ENCODE measurements around the gene TRAF3. TPM values are rescaled to one million over a fixed set of nuclear protein-coding genes. Genes with fewer than 3 reads are reported as not detected.

Gene TRAF3
- total RNA-seq, 1 donor from 2014 or later, result 26.3 TPM

DNA sequence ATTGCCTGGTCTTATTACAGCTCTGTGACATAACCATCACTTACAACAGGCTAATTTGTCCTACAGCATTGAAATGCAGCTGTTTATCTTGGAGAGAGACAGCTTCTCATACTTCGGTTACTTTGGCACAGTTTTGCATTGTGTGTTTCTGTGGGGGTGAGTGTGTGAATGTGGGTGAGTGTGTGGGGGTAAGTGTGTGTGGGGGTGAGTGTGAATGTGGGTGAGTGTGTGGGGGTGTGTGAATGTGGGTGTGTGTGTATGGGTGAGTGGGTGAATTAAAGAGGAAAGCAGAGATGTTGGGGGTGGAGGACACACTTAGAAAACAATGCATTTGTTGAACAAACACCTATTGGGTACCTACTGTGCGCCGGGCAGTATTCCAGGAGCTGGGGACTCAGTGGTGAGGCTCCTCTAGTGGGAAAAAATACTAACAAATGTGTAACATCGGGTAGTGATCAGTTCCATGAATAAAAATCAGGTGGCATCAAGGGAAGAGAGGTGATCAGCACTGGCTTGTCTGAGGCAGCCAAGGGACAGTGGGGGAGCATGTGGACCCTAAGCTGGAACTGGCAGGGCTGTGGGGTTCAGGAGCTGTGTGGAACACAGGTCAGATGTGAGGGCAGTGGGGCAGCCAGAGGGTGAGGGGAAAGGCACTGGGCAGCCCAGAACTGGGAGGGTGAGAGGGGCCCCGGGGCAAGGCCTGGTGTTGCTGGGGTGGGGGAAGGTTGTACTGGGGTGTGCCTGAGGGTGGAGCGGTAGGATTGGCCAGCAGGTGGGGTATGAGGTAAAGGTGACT, 101.1 kb downstream of the TRAF3 start:
- TF ChIP-seq, protein P1, sequence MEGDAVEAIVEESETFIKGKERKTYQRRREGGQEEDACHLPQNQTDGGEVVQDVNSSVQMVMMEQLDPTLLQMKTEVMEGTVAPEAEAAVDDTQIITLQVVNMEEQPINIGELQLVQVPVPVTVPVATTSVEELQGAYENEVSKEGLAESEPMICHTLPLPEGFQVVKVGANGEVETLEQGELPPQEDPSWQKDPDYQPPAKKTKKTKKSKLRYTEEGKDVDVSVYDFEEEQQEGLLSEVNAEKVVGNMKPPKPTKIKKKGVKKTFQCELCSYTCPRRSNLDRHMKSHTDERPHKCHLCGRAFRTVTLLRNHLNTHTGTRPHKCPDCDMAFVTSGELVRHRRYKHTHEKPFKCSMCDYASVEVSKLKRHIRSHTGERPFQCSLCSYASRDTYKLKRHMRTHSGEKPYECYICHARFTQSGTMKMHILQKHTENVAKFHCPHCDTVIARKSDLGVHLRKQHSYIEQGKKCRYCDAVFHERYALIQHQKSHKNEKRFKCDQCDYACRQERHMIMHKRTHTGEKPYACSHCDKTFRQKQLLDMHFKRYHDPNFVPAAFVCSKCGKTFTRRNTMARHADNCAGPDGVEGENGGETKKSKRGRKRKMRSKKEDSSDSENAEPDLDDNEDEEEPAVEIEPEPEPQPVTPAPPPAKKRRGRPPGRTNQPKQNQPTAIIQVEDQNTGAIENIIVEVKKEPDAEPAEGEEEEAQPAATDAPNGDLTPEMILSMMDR (IDR thresholded peaks at IDR 0.05; ENCODE audit: unreplicated experiment), result no peak
- Mint-ChIP-seq H3K27ac (no peak overlapping the region), H3K36me3 (ENCODE audit: insufficient read depth) (peaks cover 12% of the 10 kb centered on the region), H3K9me3 (ENCODE audit: low read depth) (no peaks in the 10 kb centered on the region), H3K27me3 (no peaks in the 10 kb centered on the region), H3K4me1 (ENCODE audit: low read depth) (peaks cover 8% of the 10 kb centered on the region), H3K4me3 (ENCODE audit: low read depth) (no peak overlapping the region)
- no peak for DNase-seq (ENCODE audit: low spot score, unreplicated experiment)

DNA sequence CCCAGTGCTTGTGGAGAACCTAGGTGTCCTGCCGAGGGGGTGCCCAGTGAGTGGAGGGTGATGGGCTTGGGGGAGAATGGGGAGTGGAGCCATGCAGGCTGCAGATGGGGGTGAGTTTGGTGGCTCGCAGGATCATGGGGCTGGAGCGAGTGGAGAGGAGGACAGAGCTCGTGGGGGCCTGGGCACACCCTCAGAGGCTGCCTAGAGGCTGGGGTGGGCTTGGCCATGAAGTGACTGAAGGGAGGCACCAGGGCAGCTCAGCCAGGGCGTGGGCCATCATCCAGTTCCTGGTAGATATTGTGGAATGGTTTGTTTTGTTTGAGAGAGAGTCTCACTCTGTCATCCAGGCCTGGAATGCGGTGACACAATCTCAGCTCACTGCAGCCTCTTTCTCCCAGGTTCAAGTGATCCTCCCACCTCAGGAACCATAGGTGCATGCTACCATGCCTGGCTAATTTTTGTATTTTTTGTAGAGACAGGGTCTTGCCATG, 101.8 kb downstream of the TRAF3 start:
- Mint-ChIP-seq H3K4me3 (ENCODE audit: low read depth) (no peak overlapping the region), H3K27me3 (no peaks in the 10 kb centered on the region), H3K36me3 (ENCODE audit: insufficient read depth) (peaks cover 12% of the 10 kb centered on the region), H3K4me1 (ENCODE audit: low read depth) (peaks cover 2% of the 10 kb centered on the region), H3K27ac (no peak overlapping the region), H3K9me3 (ENCODE audit: low read depth) (no peaks in the 10 kb centered on the region)
- no peak for DNase-seq (ENCODE audit: low spot score, unreplicated experiment)
- TF ChIP-seq, protein P1 (IDR thresholded peaks at IDR 0.05; ENCODE audit: unreplicated experiment), result no peak

DNA sequence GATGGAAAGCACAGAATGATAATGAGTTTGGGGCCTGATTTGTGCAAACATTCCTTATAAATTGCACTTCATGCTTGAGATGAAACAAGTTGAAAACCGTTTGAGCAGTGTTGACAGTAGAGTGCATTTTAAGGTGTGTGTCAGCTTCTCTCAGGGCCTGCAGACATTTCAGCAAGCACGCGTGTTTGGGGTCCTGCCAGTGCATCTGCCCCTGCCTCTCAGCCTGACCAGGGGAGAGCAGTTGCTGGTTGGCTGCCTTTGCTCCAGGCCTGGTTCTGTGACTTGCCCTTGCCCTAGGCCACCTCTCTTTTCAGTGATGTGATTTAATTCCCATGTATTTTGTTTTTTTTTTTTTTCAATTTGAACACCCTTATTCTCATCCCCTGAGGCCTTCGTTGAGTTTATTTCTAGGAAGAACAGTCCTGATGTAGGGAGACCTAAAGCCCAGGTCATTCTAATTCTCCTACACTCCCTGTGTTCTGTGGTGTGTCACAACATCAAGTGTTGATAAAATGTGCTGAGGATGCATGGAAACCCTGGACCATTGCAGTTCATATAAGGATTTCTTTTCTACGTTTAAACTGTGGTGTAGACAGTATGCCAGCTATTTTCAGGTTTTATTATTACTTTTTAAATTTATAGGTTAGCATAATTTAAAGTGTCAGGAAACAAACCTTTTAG, 105.1 kb downstream of the TRAF3 start:
- Mint-ChIP-seq H3K9me3 (ENCODE audit: low read depth) (no peaks in the 10 kb centered on the region), H3K27ac (no peak overlapping the region)

DNA sequence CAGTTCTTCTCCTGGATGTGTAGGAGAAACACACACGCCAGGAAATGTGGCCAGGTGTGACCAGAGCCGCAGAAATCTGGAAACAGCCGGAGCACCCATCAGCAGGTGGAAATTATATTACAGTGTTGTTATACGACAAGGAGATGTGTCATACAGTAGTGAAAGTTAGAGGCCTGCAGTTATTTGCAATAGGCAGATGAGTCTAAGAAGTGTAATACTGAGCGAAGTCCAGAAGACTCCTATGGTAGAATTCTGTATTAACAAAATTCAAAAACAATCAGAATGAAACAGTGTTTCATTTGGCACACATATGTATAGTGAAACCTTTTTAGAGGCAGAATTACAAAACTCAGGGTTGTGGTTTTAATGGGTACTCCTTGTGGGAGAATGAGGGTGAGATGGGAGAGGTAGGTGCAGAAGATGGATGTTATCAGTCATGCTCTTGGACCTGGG, 105.9 kb downstream of the TRAF3 start:
- H3K9me3 Mint-ChIP-seq (ENCODE audit: low read depth), result no peaks in the 10 kb centered on the region
- no peak for DNase-seq (ENCODE audit: low spot score, unreplicated experiment)
- peaks cover 13% of the 10 kb centered on the region for H3K36me3 Mint-ChIP-seq (ENCODE audit: insufficient read depth)
- H3K27me3 Mint-ChIP-seq, result no peaks in the 10 kb centered on the region
- no peak overlapping the region for H3K4me3 Mint-ChIP-seq (ENCODE audit: low read depth)
- TF ChIP-seq, protein P1 (IDR thresholded peaks at IDR 0.05; ENCODE audit: unreplicated experiment), result no peak
- H3K4me1 Mint-ChIP-seq (ENCODE audit: low read depth), result no peaks in the 10 kb centered on the region
- H3K27ac Mint-ChIP-seq, result no peak overlapping the region

More for the DNA sequence above, 105.1 kb downstream of the TRAF3 start:
- TF ChIP-seq, protein P1 (IDR thresholded peaks at IDR 0.05; ENCODE audit: unreplicated experiment), result no peak
- no peaks in the 10 kb centered on the region for H3K4me1 Mint-ChIP-seq (ENCODE audit: low read depth)
- no peaks in the 10 kb centered on the region for H3K27me3 Mint-ChIP-seq
- H3K4me3 Mint-ChIP-seq (ENCODE audit: low read depth), result no peak overlapping the region
- no peak for DNase-seq (ENCODE audit: low spot score, unreplicated experiment)
- peaks cover 11% of the 10 kb centered on the region for H3K36me3 Mint-ChIP-seq (ENCODE audit: insufficient read depth)

DNA sequence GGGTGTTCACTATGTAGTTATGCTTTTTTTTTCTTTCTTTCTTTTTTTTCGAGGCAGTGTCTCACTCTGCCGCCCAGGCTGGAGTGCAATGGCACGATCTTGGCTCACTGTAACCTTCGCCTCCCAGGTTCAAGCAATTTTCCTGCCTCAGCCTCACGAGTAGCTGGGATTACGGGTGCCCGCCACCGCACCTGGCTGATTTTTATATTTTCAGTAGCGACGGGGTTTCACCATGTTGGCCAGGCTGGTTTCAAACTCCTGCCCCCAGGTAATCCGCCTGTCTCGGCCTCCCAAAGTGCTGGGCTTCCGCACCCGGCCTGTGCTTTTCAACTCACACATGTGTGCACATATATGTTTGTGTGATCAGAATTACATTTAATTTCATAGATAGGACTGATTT, 106.3 kb downstream of the TRAF3 start:
- Mint-ChIP-seq H3K4me1 (ENCODE audit: low read depth) (no peaks in the 10 kb centered on the region), H3K27ac (no peak overlapping the region), H3K9me3 (ENCODE audit: low read depth) (no peaks in the 10 kb centered on the region), H3K4me3 (ENCODE audit: low read depth) (no peak overlapping the region), H3K27me3 (no peaks in the 10 kb centered on the region), H3K36me3 (ENCODE audit: insufficient read depth) (peaks cover 13% of the 10 kb centered on the region)
- no peak for DNase-seq (ENCODE audit: low spot score, unreplicated experiment)
- TF ChIP-seq, protein P1 (IDR thresholded peaks at IDR 0.05; ENCODE audit: unreplicated experiment), result no peak
